Epithelial cell of proximal tubule (primary cell): Measurements from ENCODE around the gene PLEKHO2. TPM values are rescaled to one million over a fixed set of nuclear protein-coding genes. Genes with fewer than 3 reads are reported as not detected.

ENCODE experiments used
- DNase-seq: peaks from one replicate; pipeline ENCODE4 v3.0.0-alpha.2; 2011; ENCODE audit warnings: low read depth
- H3K4me3 ChIP-seq: 2 replicates; pipeline ENCODE4 v1.5.1; 2011; ENCODE audit warnings: low read depth, mild to moderate bottlenecking, low read length
- CTCF ChIP-seq: conservative IDR thresholded peaks from 2 replicates; pipeline ENCODE4 v1.5.1; 2012; ENCODE audit warnings: low read depth, mild to moderate bottlenecking, low read length
- total RNA-seq: library from RNA; depleted of rRNA; stranded (reverse); fragments of >200 nt; gene quantifications from 2 replicates; pipeline ENCODE4 v1.2.3, GENCODE V29; 2015

The PLEKHO2 gene
- total RNA-seq, 1 donor from 2014 or later = 3.9 TPM

- DNase-seq = no peak
- H3K4me3 ChIP-seq = no peak overlapping the region
- no peak for TF ChIP-seq CTCF
These were observed 35.2 kb upstream of the PLEKHO2 start for GRCh38 chr15:64806509-64806908.

GRCh38 chr15:64807051-64807749 lies 34.5 kb upstream of the PLEKHO2 start:
- TF ChIP-seq CTCF = no peak

GRCh38 chr15:64807751-64808222 lies 33.9 kb upstream of the PLEKHO2 start:
- no peak for DNase-seq
- no peak for TF ChIP-seq CTCF
- H3K4me3 ChIP-seq = no peak overlapping the region

More at GRCh38 chr15:64807051-64807749, 34.5 kb upstream of the PLEKHO2 start:
- DNase-seq = no peak
- no peak overlapping the region for H3K4me3 ChIP-seq

- no peak for DNase-seq
- H3K4me3 ChIP-seq = no peak overlapping the region
- TF ChIP-seq CTCF = no peak
These were observed 32.8 kb upstream of the PLEKHO2 start for GRCh38 chr15:64808785-64809453.

- DNase-seq = no peak
- no peak overlapping the region for H3K4me3 ChIP-seq
- TF ChIP-seq CTCF = peak; percentile 98
These were observed 31.8 kb upstream of the PLEKHO2 start for GRCh38 chr15:64809649-64810496.

GRCh38 chr15:64810497-64811326 lies 31.0 kb upstream of the PLEKHO2 start:
- no peak for TF ChIP-seq CTCF
- no peak for DNase-seq

More at GRCh38 chr15:64810497-64811326, 31.0 kb upstream of the PLEKHO2 start:
- no peak overlapping the region for H3K4me3 ChIP-seq
